Measurements from ENCODE around the gene MED26.

The MED26 gene

DNA sequence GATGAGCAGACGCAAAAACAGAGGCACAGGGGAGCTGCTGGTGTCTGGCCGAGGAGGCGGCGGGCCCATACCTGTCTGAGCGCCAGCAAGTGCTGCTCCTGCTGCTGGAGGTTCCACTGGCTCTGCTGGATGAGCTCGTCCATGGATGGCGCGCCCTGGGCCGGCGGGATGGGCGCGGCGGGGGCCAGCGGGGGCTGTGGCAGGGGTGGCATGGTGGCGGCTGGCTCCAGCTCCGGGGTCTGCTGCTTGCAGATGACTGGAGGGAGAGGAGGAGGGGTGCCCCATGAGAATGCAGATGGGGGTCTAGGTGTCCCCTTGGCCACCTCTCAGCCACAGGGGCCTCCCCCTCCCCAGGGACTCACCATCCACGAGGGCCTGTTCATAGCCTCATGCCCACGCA lies 92.6 kb downstream of the MED26 start:
- TF ChIP-seq, protein P1, sequence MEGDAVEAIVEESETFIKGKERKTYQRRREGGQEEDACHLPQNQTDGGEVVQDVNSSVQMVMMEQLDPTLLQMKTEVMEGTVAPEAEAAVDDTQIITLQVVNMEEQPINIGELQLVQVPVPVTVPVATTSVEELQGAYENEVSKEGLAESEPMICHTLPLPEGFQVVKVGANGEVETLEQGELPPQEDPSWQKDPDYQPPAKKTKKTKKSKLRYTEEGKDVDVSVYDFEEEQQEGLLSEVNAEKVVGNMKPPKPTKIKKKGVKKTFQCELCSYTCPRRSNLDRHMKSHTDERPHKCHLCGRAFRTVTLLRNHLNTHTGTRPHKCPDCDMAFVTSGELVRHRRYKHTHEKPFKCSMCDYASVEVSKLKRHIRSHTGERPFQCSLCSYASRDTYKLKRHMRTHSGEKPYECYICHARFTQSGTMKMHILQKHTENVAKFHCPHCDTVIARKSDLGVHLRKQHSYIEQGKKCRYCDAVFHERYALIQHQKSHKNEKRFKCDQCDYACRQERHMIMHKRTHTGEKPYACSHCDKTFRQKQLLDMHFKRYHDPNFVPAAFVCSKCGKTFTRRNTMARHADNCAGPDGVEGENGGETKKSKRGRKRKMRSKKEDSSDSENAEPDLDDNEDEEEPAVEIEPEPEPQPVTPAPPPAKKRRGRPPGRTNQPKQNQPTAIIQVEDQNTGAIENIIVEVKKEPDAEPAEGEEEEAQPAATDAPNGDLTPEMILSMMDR (IDR thresholded peaks at IDR 0.05; ENCODE audit: low read depth, low read length, missing control alignments), result no peak
- no peak overlapping the region for H3K4me3 ChIP-seq (replicated peaks; ENCODE audit: low read depth, low read length)
- DNase-seq (ENCODE audit: extremely low read depth, low read depth), result no peak

DNA sequence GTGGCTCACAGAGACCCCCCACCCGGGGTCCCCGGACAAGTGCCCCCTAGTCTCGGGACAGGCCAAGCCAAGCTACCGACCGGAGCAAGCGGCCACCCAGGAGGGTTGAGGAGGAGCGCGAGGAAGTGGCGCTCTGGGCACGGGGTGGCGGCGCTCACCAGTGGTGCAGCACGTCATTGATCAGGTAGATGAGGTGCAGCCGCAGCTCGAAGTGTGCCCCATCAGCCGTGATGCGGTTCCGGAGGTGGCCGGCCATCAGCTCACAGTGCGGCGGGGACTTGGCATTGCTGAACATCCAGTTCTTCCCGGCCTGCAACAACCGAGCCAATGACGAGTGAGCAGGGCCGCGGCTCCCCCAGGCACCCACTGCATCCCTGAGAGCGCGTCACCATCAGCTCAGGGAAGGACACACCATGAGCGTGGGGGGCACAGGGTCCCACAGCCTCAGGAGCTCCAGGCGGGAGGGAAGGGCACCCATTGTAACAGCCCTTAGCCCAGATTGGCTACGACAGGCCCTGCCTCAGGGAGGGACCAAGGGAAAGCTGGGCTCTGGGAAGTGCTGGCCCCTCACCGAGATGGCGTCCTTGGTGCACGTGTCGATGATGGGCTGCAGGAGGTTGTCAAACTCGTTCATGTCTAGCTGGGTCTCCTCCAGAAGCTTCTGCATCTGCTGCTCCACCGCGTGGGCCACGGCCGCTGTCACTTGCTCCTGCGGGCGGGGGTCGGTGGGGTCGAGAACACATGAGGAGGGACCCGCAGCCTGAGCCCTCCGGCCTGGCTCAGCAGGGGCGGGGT lies 95.4 kb downstream of the MED26 start:
- H3K4me3 ChIP-seq (replicated peaks; ENCODE audit: low read depth, low read length), result no peak overlapping the region
- no peak for DNase-seq (ENCODE audit: extremely low read depth, low read depth)
- TF ChIP-seq, protein P1 (IDR thresholded peaks at IDR 0.05; ENCODE audit: low read depth, low read length, missing control alignments), result no peak

DNA sequence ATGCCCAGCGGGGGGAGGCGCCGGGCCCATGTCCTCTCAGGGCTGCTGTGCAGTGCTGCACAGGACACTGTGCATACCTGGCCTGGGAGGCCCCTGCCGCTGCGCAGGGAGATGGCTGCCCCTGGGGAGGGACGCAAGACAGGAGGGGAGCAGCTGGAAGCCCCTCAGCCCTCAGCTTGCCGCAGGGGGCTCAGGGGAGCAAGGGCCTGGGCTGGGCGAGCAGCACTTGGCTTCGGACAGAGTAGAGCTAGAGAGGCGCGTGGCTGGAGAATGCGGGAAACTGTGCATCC lies 96.7 kb downstream of the MED26 start:
- TF ChIP-seq, protein P1 (IDR thresholded peaks at IDR 0.05; ENCODE audit: low read depth, low read length, missing control alignments), result no peak

DNA sequence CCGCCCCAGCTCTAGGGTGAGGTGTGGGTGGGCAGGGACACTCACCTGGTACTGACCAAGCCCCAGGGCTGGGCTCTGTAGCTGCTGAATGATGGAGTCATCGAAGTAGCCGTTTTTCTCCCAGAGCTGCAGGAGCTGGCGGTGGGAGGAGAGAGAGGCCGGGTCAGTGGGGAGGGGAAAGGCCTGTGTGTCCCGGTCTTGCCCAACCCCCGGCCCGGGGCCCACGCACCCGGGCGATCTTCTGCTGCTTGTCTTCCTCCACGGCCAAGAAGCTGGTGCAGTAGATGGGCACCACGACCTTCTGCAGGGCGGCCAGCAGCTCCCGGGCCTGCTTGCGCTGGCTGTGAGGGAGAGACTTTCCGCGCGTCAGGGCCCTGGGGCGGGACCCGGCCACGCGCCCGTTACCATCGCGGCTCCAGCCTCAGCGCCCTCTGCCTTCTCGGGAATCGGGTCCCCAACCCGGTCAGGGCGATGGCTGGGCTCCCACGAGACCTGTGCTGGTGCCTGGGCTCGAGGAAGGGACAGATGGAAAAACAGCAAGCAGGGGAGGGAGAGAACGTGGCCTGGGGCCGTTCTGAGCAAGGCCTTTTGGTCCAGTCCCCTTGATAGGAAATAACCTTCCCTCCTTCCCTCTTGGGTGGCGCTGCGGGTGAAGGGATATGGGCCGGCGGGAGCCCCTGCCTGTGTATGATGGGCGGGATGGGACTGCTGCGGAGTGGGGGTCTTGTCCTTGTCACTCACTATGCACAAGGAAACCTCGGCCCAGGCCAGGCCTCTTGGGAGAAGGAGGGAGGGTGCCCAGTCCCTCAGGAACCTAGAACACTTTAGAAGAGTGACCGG lies 97.2 kb downstream of the MED26 start:
- no peak for DNase-seq (ENCODE audit: extremely low read depth, low read depth)
- no peak overlapping the region for H3K4me3 ChIP-seq (replicated peaks; ENCODE audit: low read depth, low read length)
- TF ChIP-seq, protein P1 (IDR thresholded peaks at IDR 0.05; ENCODE audit: low read depth, low read length, missing control alignments), result no peak

More for the DNA sequence above, 96.7 kb downstream of the MED26 start:
- DNase-seq (ENCODE audit: extremely low read depth, low read depth), result no peak
- H3K4me3 ChIP-seq (replicated peaks; ENCODE audit: low read depth, low read length), result no peak overlapping the region

DNA sequence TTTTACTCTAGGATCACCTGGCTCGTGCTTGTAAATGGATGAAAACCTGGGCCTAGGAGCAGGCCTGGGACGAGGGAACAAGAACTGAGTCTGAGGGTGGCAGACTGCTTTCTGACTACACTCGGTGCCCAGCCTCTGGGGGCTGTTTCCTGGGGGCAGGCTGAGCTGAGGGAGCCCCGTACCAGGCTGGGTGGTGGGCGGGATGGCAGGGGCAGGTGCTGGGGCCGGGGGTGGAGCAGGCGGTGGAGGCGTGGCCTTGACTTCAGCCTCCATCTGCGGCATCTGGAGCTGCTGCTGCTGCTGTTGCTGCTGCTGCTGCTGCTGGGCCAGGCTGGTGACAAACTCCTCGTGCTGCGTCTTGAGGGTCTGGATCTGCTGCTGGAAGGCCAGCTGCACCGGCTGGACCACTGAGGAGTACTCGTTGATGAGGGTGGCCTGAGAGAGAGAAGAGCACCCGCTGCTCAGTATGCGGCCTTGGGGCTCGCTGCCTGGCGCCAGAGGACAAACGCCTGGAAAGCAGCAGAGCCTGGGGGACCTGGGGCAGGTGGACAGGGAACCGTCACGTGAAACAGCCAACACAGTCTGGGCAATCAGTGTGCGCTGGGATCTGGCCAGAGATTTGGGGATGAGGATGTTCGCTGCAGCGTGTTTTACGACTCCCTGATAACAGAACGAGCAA lies 98.4 kb downstream of the MED26 start:
- DNase-seq (ENCODE audit: extremely low read depth, low read depth), result no peak
- TF ChIP-seq, protein P1 (IDR thresholded peaks at IDR 0.05; ENCODE audit: low read depth, low read length, missing control alignments), result no peak

DNA sequence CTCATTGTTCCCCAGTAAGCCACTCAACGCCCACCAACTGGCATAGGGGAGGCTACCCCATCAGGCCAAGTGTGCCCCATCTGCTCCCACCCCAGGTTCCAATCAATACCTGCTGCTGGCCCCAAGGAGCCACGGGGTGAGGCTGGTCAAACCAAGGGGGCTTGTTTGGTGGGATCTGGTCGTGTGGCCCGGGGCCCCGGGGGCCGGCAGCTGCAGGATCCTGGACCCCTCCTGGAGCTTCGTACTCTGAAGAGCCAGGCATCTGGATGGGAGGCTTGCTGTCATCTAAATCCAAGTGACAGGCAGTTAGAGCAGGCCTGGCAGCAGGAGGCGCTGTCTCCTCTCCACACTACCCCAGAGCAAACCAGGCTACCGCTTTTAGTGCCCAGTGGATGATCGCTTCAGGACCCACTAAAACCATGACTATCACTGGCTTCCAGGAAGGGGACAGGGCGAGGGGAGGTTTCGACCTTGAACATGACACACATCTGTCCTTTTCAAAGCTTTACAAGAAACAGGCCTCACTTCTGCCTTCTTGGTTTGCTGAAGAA lies 100.0 kb downstream of the MED26 start:
- DNase-seq (ENCODE audit: extremely low read depth, low read depth), result no peak
- H3K4me3 ChIP-seq (replicated peaks; ENCODE audit: low read depth, low read length), result no peak overlapping the region
- TF ChIP-seq, protein P1 (IDR thresholded peaks at IDR 0.05; ENCODE audit: low read depth, low read length, missing control alignments), result peak; percentile 55

More for the DNA sequence above, 98.4 kb downstream of the MED26 start:
- H3K4me3 ChIP-seq (replicated peaks; ENCODE audit: low read depth, low read length), result no peak overlapping the region

Measured in HFF-Myc (cell line).